Epithelial cell of prostate (primary cell): ENCODE data around the gene YY1.

ENCODE experiments used
- DNase-seq: peaks from one replicate; pipeline ENCODE4 v3.0.0-alpha.2; 2011; ENCODE audit warnings: low read depth, low spot score
- H3K27ac ChIP-seq: fragments of 450-650 bp; 2 replicates; pipeline ENCODE4 v1.5.1; 2017; ENCODE audit warnings: mild to moderate bottlenecking

Gene YY1

DNA sequence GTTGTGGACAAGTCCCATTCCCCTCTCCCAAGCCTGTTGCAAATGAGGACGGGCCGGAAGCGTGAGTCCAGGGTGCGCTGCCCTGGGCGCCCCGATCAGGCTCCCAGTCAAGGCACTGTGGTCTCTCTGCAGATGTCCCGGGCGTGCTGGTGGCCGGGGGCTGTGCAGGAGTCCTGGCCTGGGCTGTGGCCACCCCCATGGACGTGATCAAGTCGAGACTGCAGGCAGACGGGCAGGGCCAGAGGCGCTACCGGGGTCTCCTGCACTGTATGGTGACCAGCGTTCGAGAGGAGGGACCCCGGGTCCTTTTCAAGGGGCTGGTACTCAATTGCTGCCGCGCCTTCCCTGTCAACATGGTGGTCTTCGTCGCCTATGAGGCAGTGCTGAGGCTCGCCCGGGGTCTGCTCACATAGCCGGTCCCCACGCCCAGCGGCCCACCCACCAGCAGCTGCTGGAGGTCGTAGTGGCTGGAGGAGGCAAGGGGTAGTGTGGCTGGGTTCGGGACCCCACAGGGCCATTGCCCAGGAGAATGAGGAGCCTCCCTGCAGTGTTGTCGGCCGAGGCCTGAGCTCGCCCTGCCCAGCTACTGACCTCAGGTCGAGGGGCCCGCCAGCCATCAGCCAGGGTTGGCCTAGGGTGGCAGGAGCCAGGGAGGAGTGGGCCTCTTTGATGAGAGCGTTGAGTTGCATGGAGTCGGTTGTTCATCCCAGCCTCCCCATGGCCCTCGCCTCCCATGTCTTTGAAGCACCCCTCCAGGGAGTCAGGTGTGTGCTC lies 90.5 kb downstream of the YY1 start:
- H3K27ac ChIP-seq = no peak overlapping the region
- DNase-seq = no peak

DNA sequence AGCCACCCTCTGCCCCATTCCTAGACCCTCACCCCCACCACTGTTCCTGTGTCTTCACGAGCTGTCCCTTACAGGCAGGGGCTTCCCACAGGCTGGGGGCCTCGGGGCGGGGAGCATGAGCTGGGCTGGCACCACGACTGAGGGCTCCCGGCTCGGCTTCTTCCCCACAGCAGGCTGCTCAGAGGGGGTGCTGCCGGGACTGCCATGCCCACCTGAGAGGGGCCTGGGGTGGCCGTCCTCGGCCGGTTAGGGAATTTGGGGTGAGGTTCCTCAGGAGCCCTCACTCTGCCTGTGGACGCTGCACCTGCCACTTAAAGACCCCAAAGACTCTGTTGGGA lies 91.0 kb downstream of the YY1 start:
- H3K27ac ChIP-seq = no peak overlapping the region
- no peak for DNase-seq

DNA sequence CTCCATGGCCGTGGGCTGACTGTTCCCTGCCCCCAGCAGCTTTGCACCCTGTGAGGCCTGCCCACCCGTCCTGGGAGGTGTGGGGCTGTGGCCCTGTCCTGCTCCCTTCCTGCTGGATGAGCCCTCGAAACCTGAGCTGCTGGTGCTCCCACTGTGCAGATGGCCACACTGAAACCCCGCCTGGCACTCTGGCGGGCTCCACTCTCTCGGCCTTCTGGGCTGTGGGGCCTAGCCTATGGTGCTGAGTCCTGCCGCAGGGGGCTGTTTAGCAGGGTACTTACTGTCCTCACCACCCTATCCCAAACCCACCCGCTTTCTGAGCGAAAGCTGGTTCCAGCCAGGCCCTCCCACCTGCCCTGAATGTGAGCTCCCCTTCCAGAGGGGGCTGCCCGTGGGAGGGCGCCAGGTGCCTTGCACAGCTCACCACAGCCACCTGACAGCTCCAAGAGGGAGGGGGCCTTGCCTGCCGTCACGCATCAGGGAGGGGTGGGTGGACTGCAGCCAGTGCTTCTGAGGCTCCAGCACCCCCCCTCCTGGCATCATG lies 91.5 kb downstream of the YY1 start:
- DNase-seq = no peak
- no peak overlapping the region for H3K27ac ChIP-seq

DNA sequence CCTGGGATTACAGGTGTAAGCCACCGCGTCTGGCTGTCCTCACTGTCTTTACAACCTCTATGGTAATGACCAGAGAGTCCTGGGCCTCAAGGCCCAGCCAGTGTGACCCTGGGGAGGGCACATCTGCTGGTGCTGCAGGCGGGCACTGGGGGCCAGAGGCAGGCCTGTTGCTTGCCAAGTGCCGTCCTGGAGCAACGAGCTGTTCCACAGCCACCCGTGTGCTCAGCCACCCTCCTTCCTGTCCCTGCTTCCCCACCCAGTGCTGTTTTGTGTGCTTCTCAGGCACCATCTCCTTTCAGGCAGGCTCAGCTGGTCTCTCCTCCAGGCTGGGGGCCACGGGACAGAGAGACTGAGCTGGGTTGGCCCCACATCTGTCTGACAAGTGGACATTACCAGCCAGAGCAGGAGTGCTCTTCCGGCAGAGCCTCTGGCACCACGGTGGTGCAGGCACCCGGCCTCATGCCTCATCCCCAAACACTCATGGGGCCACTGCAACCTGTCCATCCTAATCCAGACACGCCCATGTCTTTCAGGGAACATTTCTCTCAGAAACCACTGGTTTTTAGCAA lies 93.2 kb downstream of the YY1 start:
- DNase-seq = no peak
- H3K27ac ChIP-seq = no peak overlapping the region
